HL-60 (cell line): ENCODE data around the gene SYNJ2.

Source experiments
- CTCF ChIP-seq: IDR thresholded peaks from one replicate; pipeline ENCODE4 v1.5.1; 2011; ENCODE audit warnings: low read length, control low read depth, inconsistent platforms; ENCODE audit not compliant: insufficient read depth
- GABPA ChIP-seq: IDR thresholded peaks from 2 replicates; pipeline ENCODE4 v1.6.1; 2012; ENCODE audit warnings: low read depth
- POLR2AphosphoS5 ChIP-seq: IDR thresholded peaks from 2 replicates; pipeline ENCODE4 v1.6.1; 2012; ENCODE audit warnings: low read depth
- SPI1 ChIP-seq: IDR thresholded peaks from 2 replicates; pipeline ENCODE4 v1.6.1; 2012; ENCODE audit warnings: low read depth, mild to moderate bottlenecking, borderline replicate concordance

GRCh38 chr6:158027590-158028285 is 46.1 kb downstream of the SYNJ2 start:
- no peak for TF ChIP-seq GABPA
- no peak for TF ChIP-seq CTCF
- no peak for TF ChIP-seq POLR2AphosphoS5
- no peak for TF ChIP-seq SPI1
